ENCODE measurements around the gene ADIG.

GRCh38 chr20:38628580-38629470, 47.8 kb downstream of the ADIG start:
- TF ChIP-seq CTCF (conservative IDR thresholded peaks at IDR 0.05 in 1 of 2, IDR thresholded peaks at IDR 0.05 in 1 of 2; ENCODE audit: extremely low read depth in 1 of 2, insufficient read depth in 1 of 2, low read depth in 1 of 2, low read length in 2 of 2) (no peak), EZH2 (IDR thresholded peaks at IDR 0.05; ENCODE audit: borderline replicate concordance, low read length) (no peak)

Measured in mammary epithelial cell (primary cell).